IMR-90 (cell line): ENCODE data around the gene N4BP2.

ENCODE experiments used
- CEBPB ChIP-seq: IDR thresholded peaks from 2 replicates; pipeline ENCODE4 v1.6.1; 2012; ENCODE audit warnings: low read depth, low read length, improper control_type of control experiment
- MAFK ChIP-seq: IDR thresholded peaks from 2 replicates; pipeline ENCODE4 v1.6.1; 2012; ENCODE audit warnings: low read depth, low read length, improper control_type of control experiment
- POLR2A ChIP-seq: IDR thresholded peaks from 2 replicates; pipeline ENCODE4 v1.6.1; 2012; ENCODE audit warnings: mild to moderate bottlenecking, low read depth, low read length
- USF2 ChIP-seq: fragments of 150-350 bp; IDR thresholded peaks from 2 replicates; pipeline ENCODE4 v1.6.1; 2017; ENCODE audit warnings: mild to moderate bottlenecking, antibody characterized with exemption, low read length, low read depth
- TF ChIP-seq, protein P1 (sequence below): conservative IDR thresholded peaks from 2 replicates; pipeline ENCODE4 v1.5.1; 2012; ENCODE audit warnings: mild to moderate bottlenecking, low read depth, low read length, improper control_type of control experiment

DNA sequence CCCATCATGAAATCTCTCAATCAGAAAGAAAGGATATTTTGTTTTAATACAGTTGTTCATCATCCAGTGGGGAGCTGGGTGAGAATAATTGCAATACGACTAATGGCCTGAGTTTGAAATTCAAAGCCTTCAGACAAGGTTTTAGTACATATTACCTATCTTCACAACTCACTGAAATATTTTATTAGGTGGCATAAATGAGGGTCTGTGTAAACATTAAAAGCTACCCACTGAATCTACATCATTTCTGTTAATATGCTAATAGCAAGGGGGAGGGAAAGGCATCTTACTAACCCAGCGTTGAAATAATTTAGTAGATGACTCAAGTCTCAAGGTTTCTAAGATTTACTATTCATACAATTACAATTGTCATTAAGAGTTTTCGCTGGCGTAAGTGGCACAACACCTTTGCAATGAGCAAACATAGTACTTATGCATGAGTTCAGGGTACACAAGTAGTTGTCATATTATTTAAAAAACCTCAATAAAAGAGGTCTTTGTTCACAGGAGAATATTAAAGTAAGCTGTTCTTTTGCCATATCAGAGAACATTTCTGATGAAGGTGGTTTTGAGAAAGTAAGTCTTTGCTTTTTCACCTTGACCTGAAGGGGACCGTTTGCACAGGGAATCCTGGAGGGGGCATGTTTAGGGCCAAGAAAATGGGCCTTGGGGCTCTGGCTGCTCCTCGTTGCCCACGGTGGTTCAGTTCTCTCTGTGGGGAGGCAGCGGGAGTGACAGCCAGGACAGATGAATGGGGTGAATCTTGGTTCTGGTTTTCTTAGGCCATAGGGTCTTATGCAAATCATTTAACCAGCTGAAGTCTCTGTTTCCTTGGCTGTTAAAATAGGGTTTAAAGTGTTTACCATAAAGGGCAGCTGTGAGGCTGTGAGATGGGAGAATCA, 135.7 kb downstream of the N4BP2 start:
- no peak for TF ChIP-seq MAFK
- TF ChIP-seq, protein P1, sequence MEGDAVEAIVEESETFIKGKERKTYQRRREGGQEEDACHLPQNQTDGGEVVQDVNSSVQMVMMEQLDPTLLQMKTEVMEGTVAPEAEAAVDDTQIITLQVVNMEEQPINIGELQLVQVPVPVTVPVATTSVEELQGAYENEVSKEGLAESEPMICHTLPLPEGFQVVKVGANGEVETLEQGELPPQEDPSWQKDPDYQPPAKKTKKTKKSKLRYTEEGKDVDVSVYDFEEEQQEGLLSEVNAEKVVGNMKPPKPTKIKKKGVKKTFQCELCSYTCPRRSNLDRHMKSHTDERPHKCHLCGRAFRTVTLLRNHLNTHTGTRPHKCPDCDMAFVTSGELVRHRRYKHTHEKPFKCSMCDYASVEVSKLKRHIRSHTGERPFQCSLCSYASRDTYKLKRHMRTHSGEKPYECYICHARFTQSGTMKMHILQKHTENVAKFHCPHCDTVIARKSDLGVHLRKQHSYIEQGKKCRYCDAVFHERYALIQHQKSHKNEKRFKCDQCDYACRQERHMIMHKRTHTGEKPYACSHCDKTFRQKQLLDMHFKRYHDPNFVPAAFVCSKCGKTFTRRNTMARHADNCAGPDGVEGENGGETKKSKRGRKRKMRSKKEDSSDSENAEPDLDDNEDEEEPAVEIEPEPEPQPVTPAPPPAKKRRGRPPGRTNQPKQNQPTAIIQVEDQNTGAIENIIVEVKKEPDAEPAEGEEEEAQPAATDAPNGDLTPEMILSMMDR: no peak
- TF ChIP-seq USF2: no peak
- no peak for TF ChIP-seq POLR2A
- no peak for TF ChIP-seq CEBPB
